Smooth muscle cell (in vitro differentiated cells): Measurements from ENCODE around the gene MUC6. TPM values are rescaled to one million over a fixed set of nuclear protein-coding genes. Genes with fewer than 3 reads are reported as not detected.

Experiments
- DNase-seq: peaks from one replicate; lab custom pipeline; 2025; ENCODE audit not compliant: unreplicated experiment; lab: John Stamatoyannopoulos, UW
- H2AFZ ChIP-seq: fragments of 200-600 bp; sonication (generic); 2 replicates; pipeline ENCODE4 v1.6.0; 2016; ENCODE audit warnings: antibody characterized with exemption, low read depth, mild to moderate bottlenecking
- H3F3A ChIP-seq: fragments of 200-600 bp; sonication (generic); 2 replicates; pipeline ENCODE4 v1.6.0; 2017; ENCODE audit warnings: antibody characterized with exemption, low read depth
- H3K27ac ChIP-seq: fragments of 200-600 bp; sonication (generic); 2 replicates; pipeline ENCODE4 v1.5.1; 2016; ENCODE audit warnings: low read depth, mild to moderate bottlenecking
- H3K27me3 ChIP-seq: fragments of 200-600 bp; sonication (generic); 2 replicates; pipeline ENCODE4 v1.6.1; 2016; ENCODE audit warnings: low read depth, mild to moderate bottlenecking
- H3K36me3 ChIP-seq: fragments of 200-600 bp; sonication (generic); 2 replicates; pipeline ENCODE4 v1.5.1; 2016; ENCODE audit warnings: low read depth
- H3K4me1 ChIP-seq: fragments of 200-600 bp; sonication (generic); 2 replicates; pipeline ENCODE4 v1.5.1; 2016; ENCODE audit warnings: low read depth
- H3K4me2 ChIP-seq: fragments of 200-600 bp; sonication (generic); 2 replicates; pipeline ENCODE4 v1.6.0; 2016; ENCODE audit warnings: mild to moderate bottlenecking
- H3K4me3 ChIP-seq: fragments of 200-600 bp; sonication (generic); 2 replicates; pipeline ENCODE4 v1.5.1; 2016; ENCODE audit warnings: mild to moderate bottlenecking
- H3K79me2 ChIP-seq: fragments of 200-600 bp; sonication (generic); 2 replicates; pipeline ENCODE4 v1.6.0; 2016; ENCODE audit warnings: low read depth, mild to moderate bottlenecking
- H3K9ac ChIP-seq: fragments of 200-600 bp; sonication (generic); 2 replicates; pipeline ENCODE4 v1.6.0; 2016; ENCODE audit warnings: low read depth
- H3K9me3 ChIP-seq: fragments of 200-600 bp; sonication (generic); replicated peaks from 2 replicates; pipeline ENCODE4 v1.5.1; 2016; ENCODE audit warnings: low read depth
- H4K20me1 ChIP-seq: fragments of 200-600 bp; sonication (generic); 2 replicates; pipeline ENCODE4 v1.6.0; 2016; ENCODE audit warnings: low read depth
- WGBS: methylation state at CpG from one replicate; pipeline ENCODE4 v1.1.7; 2016; ENCODE audit warnings: low lambda C conversion rate; 5-methylcytosine and 5-hydroxymethylcytosine counted together
- polyA plus RNA-seq: library from polyadenylated mRNA; unstranded; fragments of >200 nt; fragmentation: Nextera tagmentation; extraction: Ambion mirVana; gene quantifications from 2 replicates; pipeline ENCODE4 v1.2.1, GENCODE V29; 2016
- total RNA-seq: library from RNA; depleted of rRNA; stranded (reverse); fragments of >200 nt; gene quantifications from 2 replicates; pipeline ENCODE4 v1.2.3, GENCODE V29; 2014
- TF ChIP-seq, protein P1 (sequence below): fragments of 200-600 bp; sonication (generic); IDR thresholded peaks from 2 replicates; pipeline ENCODE4 v1.5.1; 2017; ENCODE audit warnings: borderline replicate concordance, mild to moderate bottlenecking, antibody characterized with exemption; ENCODE audit not compliant: insufficient read depth, poor library complexity, severe bottlenecking

The MUC6 gene
- total and polyA plus RNA-seq, 2 experiments from 2014 or later, result not detected

DNA sequence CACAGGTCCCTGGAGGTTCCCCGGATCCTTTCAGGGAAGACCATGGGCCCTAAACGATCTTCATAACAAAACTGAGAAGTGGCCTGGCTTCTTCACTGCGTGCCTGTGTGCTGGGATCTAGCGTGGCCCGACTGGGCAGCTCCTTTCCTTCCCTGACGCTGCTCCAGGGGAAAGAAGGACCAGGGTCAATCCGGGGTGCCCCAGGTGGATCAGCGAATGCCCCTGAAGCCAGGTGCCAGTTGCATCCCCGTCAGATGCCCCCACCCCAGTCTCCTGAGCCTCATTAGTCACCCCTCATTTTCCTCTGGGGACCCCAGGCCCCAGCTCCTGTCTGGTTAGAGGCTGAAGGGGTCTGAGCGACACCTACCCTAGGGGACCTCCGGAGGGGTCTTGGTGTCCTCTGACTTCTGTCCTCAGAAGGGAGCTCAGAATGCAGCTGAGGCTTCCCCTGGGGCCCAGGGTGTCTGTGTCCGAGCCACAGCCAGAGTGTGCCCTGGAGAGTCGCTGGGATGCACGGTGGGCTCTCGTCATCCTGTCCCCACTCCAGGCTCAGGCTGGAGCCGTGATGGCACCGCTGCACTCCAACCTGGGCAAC is 18.7 kb upstream of the MUC6 start:
- H3K27me3 ChIP-seq, result no peaks in the 10 kb centered on the region

DNA sequence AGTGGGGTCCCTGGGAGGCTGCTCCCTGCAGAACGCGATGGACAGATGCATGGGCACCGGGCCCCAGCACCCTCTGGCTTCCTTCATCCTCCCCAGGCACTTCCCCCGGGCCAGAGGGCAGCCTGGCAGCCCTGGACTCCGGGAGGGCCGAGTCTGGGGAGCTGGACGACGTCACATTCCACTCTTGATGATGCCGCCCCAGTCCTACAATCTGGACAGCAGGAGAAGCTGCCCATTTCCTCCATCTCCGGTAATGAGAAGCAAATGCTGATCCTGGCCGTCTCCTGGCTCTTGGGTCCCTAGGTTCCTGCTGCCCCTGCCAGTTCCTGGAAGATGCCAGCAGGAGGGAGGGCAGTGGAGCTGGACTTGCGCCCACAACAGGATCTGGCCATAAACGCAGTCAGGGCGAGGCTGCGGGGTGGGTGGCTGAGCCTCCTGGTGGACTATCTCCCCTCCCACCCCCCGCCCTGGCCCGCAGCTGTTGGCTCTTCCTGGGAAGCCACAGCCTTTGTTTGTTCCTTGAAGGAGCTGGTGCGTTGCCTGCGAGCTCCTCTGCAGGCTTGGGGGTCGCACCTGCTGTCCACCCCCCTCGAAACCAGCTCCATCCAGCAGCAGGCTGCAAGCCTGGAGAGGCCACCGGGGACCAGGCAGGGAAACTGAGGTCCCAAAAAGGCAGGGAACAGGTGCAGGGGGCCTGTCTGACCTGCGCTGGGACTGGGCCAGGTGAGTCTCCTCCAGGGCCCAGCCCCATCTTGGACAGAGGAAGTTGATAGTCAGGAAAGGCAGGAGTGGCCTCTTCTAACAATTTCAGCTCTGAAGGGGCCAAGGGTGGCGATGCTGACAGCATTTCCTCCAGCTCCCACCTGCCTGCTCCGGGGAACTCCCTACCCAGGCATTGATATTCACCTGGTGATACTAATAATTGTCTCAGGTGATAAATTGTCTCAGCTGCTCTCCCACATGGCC is 17.9 kb upstream of the MUC6 start:
- no peak overlapping the region for H3K4me3 ChIP-seq
- H3K27me3 ChIP-seq, result no peaks in the 10 kb centered on the region
- no peaks in the 10 kb centered on the region for H3K79me2 ChIP-seq
- no peak overlapping the region for H3K9ac ChIP-seq
- H3K27ac ChIP-seq, result no peak overlapping the region
- no peak overlapping the region for H2AFZ ChIP-seq
- H3K9me3 ChIP-seq, result no peaks in the 10 kb centered on the region
- no peaks in the 10 kb centered on the region for H3K4me1 ChIP-seq
- H3F3A ChIP-seq, result no peaks in the 10 kb centered on the region
- H4K20me1 ChIP-seq, result no peaks in the 10 kb centered on the region
- DNase-seq, result no peak
- no peak overlapping the region for H3K4me2 ChIP-seq
- WGBS, result 82% methylated on average over 24 of the region's 25 CpGs
- no peaks in the 10 kb centered on the region for H3K36me3 ChIP-seq
- TF ChIP-seq, protein P1, sequence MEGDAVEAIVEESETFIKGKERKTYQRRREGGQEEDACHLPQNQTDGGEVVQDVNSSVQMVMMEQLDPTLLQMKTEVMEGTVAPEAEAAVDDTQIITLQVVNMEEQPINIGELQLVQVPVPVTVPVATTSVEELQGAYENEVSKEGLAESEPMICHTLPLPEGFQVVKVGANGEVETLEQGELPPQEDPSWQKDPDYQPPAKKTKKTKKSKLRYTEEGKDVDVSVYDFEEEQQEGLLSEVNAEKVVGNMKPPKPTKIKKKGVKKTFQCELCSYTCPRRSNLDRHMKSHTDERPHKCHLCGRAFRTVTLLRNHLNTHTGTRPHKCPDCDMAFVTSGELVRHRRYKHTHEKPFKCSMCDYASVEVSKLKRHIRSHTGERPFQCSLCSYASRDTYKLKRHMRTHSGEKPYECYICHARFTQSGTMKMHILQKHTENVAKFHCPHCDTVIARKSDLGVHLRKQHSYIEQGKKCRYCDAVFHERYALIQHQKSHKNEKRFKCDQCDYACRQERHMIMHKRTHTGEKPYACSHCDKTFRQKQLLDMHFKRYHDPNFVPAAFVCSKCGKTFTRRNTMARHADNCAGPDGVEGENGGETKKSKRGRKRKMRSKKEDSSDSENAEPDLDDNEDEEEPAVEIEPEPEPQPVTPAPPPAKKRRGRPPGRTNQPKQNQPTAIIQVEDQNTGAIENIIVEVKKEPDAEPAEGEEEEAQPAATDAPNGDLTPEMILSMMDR, result no peak

More for the DNA sequence above, 18.7 kb upstream of the MUC6 start:
- no peak for DNase-seq
- Histone ChIP-seq H3K79me2 (no peaks in the 10 kb centered on the region), H3K9me3 (no peaks in the 10 kb centered on the region), H3K27ac (no peak overlapping the region), H3K9ac (no peak overlapping the region), H3K36me3 (no peaks in the 10 kb centered on the region), H2AFZ (no peak overlapping the region), H4K20me1 (no peaks in the 10 kb centered on the region), H3K4me2 (no peak overlapping the region), H3K4me1 (no peaks in the 10 kb centered on the region), H3K4me3 (no peak overlapping the region), H3F3A (no peaks in the 10 kb centered on the region)
- TF ChIP-seq, protein P1, result no peak
- 95% methylated on average over 17 of the region's 17 CpGs for WGBS

DNA sequence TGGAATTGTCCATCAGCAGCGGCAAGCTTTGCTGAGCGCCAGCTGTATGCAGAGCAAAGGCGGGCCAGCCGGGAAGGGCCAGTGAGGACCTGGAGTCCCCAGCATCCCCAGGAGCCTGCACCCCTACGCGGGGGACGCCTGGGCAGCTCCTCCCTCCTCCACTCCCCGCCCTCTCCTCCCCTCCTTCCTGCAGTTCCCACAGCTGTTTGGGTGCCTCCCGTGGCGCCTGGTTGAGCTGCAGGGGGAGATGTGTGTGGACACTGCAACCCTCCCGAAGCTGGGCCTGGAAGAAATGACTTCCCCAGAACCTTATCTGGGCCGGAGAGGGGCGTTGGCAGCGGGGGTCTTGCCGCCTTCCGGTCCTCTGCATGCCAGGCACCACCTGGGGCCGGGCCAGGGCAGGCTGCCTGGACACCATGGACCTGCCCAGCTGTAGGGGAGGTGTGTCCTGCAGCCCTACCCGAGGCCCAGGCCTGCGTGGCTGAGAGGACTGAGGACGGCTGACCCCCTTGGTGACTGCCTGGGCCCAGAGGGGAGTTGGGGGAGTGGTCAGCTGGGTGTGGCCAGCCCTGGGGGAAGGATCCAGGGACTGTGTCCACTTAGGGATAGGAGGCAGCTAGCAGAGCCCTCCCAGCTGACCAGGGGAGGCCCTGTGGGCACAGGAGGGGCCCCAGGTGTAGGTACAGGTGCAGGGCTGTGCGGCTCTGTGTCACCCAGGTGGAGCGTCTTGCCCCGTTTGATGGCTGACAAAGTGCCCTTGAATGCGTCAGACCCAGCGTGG is 16.8 kb upstream of the MUC6 start:
- Histone ChIP-seq H3K36me3 (no peaks in the 10 kb centered on the region), H2AFZ (no peak overlapping the region), H3K9ac (no peak overlapping the region), H3K4me3 (no peak overlapping the region), H3K4me2 (no peak overlapping the region), H3K9me3 (no peaks in the 10 kb centered on the region), H3F3A (no peaks in the 10 kb centered on the region), H3K27ac (no peak overlapping the region), H3K79me2 (no peaks in the 10 kb centered on the region), H3K4me1 (no peaks in the 10 kb centered on the region), H4K20me1 (no peaks in the 10 kb centered on the region), H3K27me3 (no peaks in the 10 kb centered on the region)
- 84% methylated on average over 20 of the region's 25 CpGs for WGBS
- no peak for DNase-seq
- TF ChIP-seq, protein P1, result no peak
